Limb (tissue), 2 donors: Measurements from ENCODE around the gene RASL11A.
"Not testable (repeated sequence)": the region's sequence is repeated elsewhere in the genome, so short reads cannot be mapped to it uniquely, and the experiment has no call there.

Source experiments
- DNase-seq, 2 donors: peaks; one replicate each; pipeline ENCODE4 v3.0.0-alpha.2; 2016; ENCODE audit errors: extremely low spot score in 2 of 2

The RASL11A gene

GRCh38 chr13:27270594-27271520 lies at the start of gene RASL11A:
TSS of gene RASL11A (plus strand) at chr13:27270830. CDS start at chr13:27270945, 115 bp downstream.
- peak; percentile 74 to 86 for DNase-seq

DNA sequence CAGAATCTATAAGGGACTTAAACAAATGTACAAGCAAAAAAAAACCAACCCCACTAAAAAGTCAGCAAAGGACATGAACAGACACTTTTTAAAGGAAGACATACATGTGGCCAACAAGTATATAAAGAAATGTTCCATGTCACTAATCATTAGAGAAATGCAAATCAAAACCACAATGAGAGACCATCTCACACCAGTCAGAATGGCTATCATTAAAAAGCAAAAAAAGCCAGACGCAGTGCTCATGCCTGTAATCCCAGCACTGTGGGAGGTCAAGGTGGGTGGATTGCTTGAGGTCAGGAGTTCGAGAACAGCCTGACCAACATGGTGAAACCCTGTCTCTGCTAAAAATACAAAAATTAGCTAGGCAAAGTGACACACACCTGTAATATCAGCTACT lies 48.5 kb upstream of the RASL11A start:
- not testable (repeated sequence) for DNase-seq

- no peak for DNase-seq
Measured at GRCh38 chr13:27226991-27227390, 43.6 kb upstream of the RASL11A start.

GRCh38 chr13:27228131-27228530 lies 42.5 kb upstream of the RASL11A start:
- DNase-seq = no peak

GRCh38 chr13:27229642-27230041 lies 41.0 kb upstream of the RASL11A start:
- no peak for DNase-seq

- DNase-seq = no peak
Measured at GRCh38 chr13:27233964-27234363, 36.7 kb upstream of the RASL11A start.

DNA sequence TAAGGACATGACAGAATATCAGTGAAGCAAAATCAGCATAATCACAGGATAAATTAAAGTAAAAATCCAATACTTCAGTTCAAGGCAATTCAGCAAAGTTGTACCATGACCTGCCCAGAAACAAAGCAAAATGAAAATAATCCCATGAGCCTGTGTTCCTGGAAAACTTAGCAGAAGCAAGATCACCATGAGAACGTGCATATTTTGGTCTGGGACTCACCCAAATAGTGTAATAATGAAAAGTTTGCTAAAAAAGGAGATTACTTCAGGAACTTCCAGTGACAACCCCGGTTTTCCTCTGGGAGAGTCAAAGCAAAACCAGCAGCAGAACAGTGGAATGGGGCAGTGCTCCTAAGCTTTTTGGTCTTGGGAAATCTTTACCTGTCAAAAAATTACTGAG lies 34.2 kb upstream of the RASL11A start:
- no peak for DNase-seq

- no peak for DNase-seq
Measured at GRCh38 chr13:27242702-27243101, 27.9 kb upstream of the RASL11A start.

- no peak for DNase-seq
Measured at GRCh38 chr13:27245610-27246009, 25.0 kb upstream of the RASL11A start.

- no peak for DNase-seq
Measured at GRCh38 chr13:27250833-27251165, 19.8 kb upstream of the RASL11A start.

- DNase-seq = peak; percentile 96 to 98
Measured at GRCh38 chr13:27251166-27252091, 19.2 kb upstream of the RASL11A start, which contains the start of gene RPL21. TSS of gene RPL21 (plus strand) at chr13:27251558. CDS start at chr13:27253777, 2,219 bp downstream.

- no peak for DNase-seq
Measured at GRCh38 chr13:27252467-27252866, 18.2 kb upstream of the RASL11A start.

GRCh38 chr13:27257233-27257568 lies 13.4 kb upstream of the RASL11A start:
- DNase-seq = no peak

DNA sequence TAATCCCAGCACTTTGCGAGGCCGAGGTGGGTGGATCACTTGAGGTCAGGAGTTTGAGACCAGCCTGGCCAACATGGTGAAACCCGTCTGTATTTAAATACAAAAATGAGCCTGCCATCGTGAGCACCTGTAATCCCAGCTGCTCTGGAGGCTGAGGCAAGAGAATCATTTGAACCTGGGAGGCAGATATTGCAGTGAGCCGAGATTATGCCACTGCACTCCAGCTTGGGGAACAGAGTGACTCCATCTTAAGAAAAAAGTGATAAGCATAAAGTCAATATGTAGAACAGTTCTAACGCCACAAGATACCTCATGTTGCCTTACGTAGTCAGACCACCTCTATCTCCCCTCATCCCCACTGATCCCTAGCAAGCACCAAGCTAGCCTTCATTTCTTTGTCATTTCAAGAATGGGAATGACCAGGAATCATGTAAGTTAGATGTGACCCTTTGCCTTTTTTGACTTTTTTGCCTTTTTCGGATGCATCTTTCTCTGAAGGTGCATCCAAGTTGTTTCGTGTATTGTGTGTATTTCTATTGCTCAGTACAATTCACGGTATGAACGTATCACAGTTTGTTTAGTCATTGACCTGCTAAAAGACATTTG lies 12.9 kb upstream of the RASL11A start:
- no peak for DNase-seq

DNA sequence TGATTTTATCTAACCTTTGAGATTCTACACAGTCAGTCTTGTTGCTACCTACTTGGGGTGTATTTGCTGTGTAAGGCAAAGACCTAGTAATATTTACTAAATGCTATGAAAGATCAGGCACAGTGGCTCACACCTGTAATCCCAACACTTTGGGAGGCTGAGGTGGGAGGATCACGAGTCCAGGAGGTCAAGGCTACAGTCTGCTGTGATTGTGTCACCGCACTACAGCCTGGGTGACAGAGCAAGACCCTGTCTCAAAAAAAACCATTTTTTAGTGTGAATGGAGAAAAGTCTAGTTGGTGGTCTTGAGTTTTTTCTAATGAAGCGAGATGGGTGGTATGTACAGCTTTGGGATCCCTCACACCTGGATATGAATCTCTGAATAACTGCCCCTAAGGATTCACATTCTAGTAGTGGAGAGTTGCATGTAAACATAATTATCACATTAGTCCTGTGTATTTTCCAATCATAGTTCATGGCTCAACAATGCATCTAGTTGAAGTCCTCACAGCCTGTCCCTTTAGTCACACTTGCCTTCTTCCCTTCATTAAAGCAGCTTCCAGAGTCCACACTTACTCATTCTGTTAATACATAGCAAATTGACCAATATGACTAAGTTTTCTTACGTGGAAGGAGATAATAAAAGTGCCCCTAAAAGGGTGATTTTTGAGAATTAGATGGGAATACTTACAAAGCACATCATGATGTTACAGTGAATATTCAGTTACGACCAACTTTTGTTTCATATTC lies 11.8 kb upstream of the RASL11A start:
- DNase-seq = no peak

GRCh38 chr13:27259831-27260230 lies 10.8 kb upstream of the RASL11A start:
- DNase-seq = no peak

- no peak for DNase-seq
Measured at GRCh38 chr13:27261396-27261795, 9.2 kb upstream of the RASL11A start.

DNA sequence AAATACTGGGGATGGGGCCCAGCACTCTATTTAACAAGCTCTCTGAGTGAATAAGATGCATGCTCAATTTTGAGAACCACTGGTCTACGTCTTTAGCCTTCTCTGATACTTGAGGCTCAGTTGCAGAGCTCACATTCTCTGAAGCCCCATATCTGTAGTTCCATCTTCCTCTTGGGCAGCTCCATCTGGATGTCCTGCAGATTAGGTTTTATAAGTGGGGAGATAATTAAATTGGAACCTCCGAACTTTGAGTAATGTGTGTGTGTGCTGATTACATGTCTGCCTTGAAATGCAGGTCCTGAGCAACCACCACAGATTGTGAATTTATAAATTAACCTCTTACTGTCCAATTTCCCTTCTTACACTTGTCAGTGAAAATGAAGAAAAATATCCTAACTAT lies 7.2 kb upstream of the RASL11A start:
- no peak for DNase-seq

DNA sequence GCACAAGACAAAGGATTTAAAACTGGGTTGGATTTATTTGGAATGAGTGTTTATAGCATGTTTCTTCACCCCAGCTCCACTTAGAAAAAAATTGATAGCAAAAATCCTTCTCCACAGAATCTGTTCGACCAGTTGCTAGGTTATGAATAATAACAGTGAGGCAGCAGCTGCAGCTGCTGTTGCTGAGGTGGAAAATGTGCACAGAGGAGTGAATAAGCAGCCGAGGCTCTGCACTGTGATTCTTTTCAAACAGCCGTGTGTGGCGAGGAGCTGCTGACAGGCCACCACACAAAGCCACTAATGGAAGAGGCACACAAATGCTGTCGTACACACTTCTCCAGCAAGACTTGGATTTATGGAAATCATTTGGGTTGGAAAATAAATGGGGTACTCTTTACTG lies 6.4 kb upstream of the RASL11A start:
- DNase-seq = peak; percentile 54 to 89

DNA sequence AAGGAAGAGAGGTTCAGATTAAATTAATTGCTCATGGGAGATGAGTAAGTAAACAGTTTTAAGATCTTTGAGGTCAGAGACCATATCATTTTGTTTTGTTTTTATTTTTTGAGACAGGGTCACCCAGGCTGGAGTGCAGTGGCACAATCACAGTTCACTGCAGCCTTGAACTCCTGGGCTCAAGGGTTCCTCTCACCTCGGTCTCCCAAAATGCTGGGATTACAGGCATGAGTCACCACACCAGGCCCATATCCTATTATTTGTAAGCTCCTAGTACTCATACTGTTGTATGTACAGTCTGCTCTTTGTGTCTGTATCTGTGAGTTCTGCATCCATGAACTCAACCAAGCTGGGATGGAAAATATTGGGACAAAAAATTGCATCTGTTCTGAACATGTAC lies 6.0 kb upstream of the RASL11A start:
- no peak for DNase-seq

- no peak for DNase-seq
Measured at GRCh38 chr13:27266917-27267316, 3.7 kb upstream of the RASL11A start.
